Astrocyte (in vitro differentiated cells and primary cell): Measurements from ENCODE around the gene TP53TG3E. TPM values are rescaled to one million over a fixed set of nuclear protein-coding genes. Genes with fewer than 3 reads are reported as not detected.

ENCODE experiments used
- total RNA-seq: library from RNA; stranded (reverse); gene quantifications from 2 replicates; pipeline ENCODE4 v1.2.1, GENCODE V29; 2021

TP53TG3E gene
- total RNA-seq, 1 donor from 2014 or later: not detected

Other genes with a start within 250 kb of the TP53TG3E start
- gene TP53TG3C, start 110.1 kb upstream of the TP53TG3E start, total RNA-seq: not detected in 2 replicates
- not detected in 2 replicates for gene TP53TG3B, start 56.5 kb downstream of the TP53TG3E start, total RNA-seq
- gene TP53TG3F, start 155.3 kb downstream of the TP53TG3E start, total RNA-seq: not detected in 2 replicates